HepG2 (cell line): ENCODE measurements around the gene IPO8. TPM values are rescaled to one million over a fixed set of nuclear protein-coding genes. Genes with fewer than 3 reads are reported as not detected.

ENCODE experiments used
- CCAR2 ChIP-seq: fragments of 200-400 bp; formaldehyde crosslinking; optimal IDR thresholded peaks from 2 replicates; pipeline ENCODE3; 2018; ENCODE audit warnings: low read depth, mild to moderate bottlenecking, low read length, moderate library complexity
- EHMT2 ChIP-seq: fragments of 200-600 bp; sonication (generic); IDR thresholded peaks from 2 replicates; pipeline ENCODE4 v1.7.0; 2017; ENCODE audit warnings: antibody characterized with exemption, low read depth, low read length, borderline replicate concordance
- FOXA3 ChIP-seq: IDR thresholded peaks from 2 replicates; pipeline ENCODE4 v1.6.1; 2016; ENCODE audit warnings: missing genetic modification reagents, missing compliant biosample characterization
- HMG20A ChIP-seq: IDR thresholded peaks from 2 replicates; pipeline ENCODE4 v1.6.1; 2016; ENCODE audit warnings: borderline replicate concordance
- KDM1A ChIP-seq: IDR thresholded peaks from 2 replicates; pipeline ENCODE4 v1.6.1; 2016; ENCODE audit warnings: missing compliant biosample characterization
- KDM5B ChIP-seq: sonication (generic); formaldehyde crosslinking; IDR thresholded peaks from 2 replicates; pipeline ENCODE4 v1.4.0; 2020; ENCODE audit warnings: missing genetic modification reagents, mild to moderate bottlenecking, borderline replicate concordance
- MAF1 ChIP-seq: sonication (generic); formaldehyde crosslinking; IDR thresholded peaks from 2 replicates; pipeline ENCODE4 v1.5.0; 2020; ENCODE audit warnings: missing genetic modification reagents, borderline replicate concordance
- MEIS2 ChIP-seq: sonication (generic); formaldehyde crosslinking; IDR thresholded peaks from 2 replicates; pipeline ENCODE4 v1.9.0; 2021; ENCODE audit warnings: mild to moderate bottlenecking, missing genetic modification reagents
- RBAK ChIP-seq: sonication (generic); formaldehyde crosslinking; IDR thresholded peaks from 2 replicates; pipeline ENCODE4 v1.5.1; 2020; ENCODE audit warnings: mild to moderate bottlenecking, missing genetic modification reagents
- SP5 ChIP-seq: IDR thresholded peaks from 2 replicates; pipeline ENCODE4 v1.6.1; 2016; ENCODE audit warnings: low read depth, borderline replicate concordance
- TEAD3 ChIP-seq: optimal IDR thresholded peaks from 2 replicates; pipeline ENCODE3; 2016; ENCODE audit warnings: borderline replicate concordance
- ZBTB21 ChIP-seq: sonication (generic); formaldehyde crosslinking; IDR thresholded peaks from 2 replicates; pipeline ENCODE4 v1.4.0; 2020; ENCODE audit warnings: missing genetic modification reagents
- ZMYM2 ChIP-seq: sonication (generic); formaldehyde crosslinking; IDR thresholded peaks from 2 replicates; pipeline ENCODE4 v1.8.0; 2022; ENCODE audit warnings: mild to moderate bottlenecking, missing genetic modification reagents
- ZNF160 ChIP-seq: sonication (generic); formaldehyde crosslinking; IDR thresholded peaks from 2 replicates; pipeline ENCODE4 v1.8.0; 2022; ENCODE audit warnings: mild to moderate bottlenecking, inconsistent platforms, missing genetic modification reagents
- ZNF230 ChIP-seq: sonication (generic); formaldehyde crosslinking; IDR thresholded peaks from 2 replicates; pipeline ENCODE4 v1.4.0; 2020; ENCODE audit warnings: mild to moderate bottlenecking, missing genetic modification reagents
- polyA plus RNA-seq, 8 experiments: library from polyadenylated mRNA; depleted of rRNA in 3 of 8; stranded (reverse) in 7 of 8; unstranded in 1 of 8; fragments of >200 nt; fragmentation: Illumina TruSeq in 4 of 8; extraction: Trizol in 4 of 8; gene quantifications; 2 replicates each; pipeline versions ENCODE4 v1.2.1 to v1.2.3, GENCODE V29; 2011 to 2016; ENCODE audit warnings: low read depth in 4 of 8, missing spikeins in 1 of 8, mixed read lengths in 1 of 8; ENCODE audit not compliant: insufficient read depth in 1 of 8
- total RNA-seq, 5 experiments: library from RNA; depleted of rRNA; stranded (reverse); fragments of >200 nt; fragmentation: Illumina TruSeq; extraction: Trizol; gene quantifications; 2 replicates each; pipeline ENCODE4 v1.2.3, GENCODE V29; 2016; ENCODE audit warnings: low read depth in 1 of 5
- TF ChIP-seq, protein P1 (sequence below): IDR thresholded peaks from 2 replicates; pipeline ENCODE4 v1.6.1; 2012; ENCODE audit warnings: low read length, improper control_type of control experiment
- TF ChIP-seq, protein P2 (sequence below), 2 experiments: fragments of 450-650 bp in 1 of 2; sonication (generic) in 1 of 2; formaldehyde crosslinking in 1 of 2; IDR thresholded peaks; 2 replicates each; pipeline versions ENCODE4 v1.6.1 to v1.8.0; 2016 to 2022; ENCODE audit warnings: antibody characterized with exemption in 1 of 2, mild to moderate bottlenecking in 1 of 2, missing genetic modification reagents in 1 of 2
- TF ChIP-seq, protein P3 (sequence below): IDR thresholded peaks from 2 replicates; pipeline ENCODE4 v1.6.1; 2012; ENCODE audit warnings: inconsistent platforms

The IPO8 gene
- total and polyA plus RNA-seq, 2 of the 13 experiments (the other 11 are each of a cell fraction or from before 2014, with no cell fraction given): 6.3 to 21.8 TPM

DNA sequence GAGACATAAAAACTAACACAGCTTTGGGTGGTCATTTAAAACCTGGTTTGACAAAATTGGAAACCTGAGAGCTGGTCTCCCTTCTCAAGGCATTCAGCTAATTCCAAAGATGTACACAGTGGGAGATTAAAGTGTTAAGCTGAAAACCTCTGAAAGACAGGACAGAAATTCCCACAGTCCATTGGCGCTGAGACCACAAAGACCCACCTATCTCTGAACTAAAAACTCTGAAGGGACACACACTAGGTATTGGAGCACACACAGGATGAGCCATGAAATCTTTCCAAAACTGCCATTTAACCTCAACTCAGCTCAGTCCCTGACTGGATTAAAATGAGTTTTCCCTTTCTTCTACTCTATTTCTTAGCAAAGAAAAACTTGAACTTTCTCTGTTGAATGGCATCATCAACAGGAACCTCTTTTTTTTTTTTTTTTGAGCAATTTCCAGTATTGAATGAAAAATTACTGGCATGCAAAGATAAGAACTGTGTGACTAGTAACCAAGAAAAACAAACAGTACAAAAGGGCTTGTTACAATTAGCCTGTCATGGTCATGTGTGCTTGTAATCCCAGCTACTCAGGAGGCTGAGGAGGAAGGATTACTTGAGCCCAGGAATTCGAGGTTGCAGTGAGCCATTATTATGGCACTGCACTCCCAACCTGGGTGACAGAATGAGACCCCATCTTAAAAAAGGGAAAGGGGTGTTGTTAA, 82.4 kb downstream of the IPO8 start (continued):
- no peak for TF ChIP-seq ZBTB21 (CRISPR knock-in tag)
- peak; percentile 37 for TF ChIP-seq TEAD3
- 0 out of 2 replicates have a peak, but pooled peaks have one; percentile 26 for TF ChIP-seq EHMT2
- no peak for TF ChIP-seq ZNF160 (CRISPR knock-in tag)
- no peak for TF ChIP-seq KDM5B (CRISPR knock-in tag)
- no peak for TF ChIP-seq MEIS2
- TF ChIP-seq, protein P1, sequence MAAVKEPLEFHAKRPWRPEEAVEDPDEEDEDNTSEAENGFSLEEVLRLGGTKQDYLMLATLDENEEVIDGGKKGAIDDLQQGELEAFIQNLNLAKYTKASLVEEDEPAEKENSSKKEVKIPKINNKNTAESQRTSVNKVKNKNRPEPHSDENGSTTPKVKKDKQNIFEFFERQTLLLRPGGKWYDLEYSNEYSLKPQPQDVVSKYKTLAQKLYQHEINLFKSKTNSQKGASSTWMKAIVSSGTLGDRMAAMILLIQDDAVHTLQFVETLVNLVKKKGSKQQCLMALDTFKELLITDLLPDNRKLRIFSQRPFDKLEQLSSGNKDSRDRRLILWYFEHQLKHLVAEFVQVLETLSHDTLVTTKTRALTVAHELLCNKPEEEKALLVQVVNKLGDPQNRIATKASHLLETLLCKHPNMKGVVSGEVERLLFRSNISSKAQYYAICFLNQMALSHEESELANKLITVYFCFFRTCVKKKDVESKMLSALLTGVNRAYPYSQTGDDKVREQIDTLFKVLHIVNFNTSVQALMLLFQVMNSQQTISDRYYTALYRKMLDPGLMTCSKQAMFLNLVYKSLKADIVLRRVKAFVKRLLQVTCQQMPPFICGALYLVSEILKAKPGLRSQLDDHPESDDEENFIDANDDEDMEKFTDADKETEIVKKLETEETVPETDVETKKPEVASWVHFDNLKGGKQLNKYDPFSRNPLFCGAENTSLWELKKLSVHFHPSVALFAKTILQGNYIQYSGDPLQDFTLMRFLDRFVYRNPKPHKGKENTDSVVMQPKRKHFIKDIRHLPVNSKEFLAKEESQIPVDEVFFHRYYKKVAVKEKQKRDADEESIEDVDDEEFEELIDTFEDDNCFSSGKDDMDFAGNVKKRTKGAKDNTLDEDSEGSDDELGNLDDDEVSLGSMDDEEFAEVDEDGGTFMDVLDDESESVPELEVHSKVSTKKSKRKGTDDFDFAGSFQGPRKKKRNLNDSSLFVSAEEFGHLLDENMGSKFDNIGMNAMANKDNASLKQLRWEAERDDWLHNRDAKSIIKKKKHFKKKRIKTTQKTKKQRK: no peak
- no peak for TF ChIP-seq KDM1A (CRISPR knock-in tag)
- no peak for TF ChIP-seq ZNF230 (CRISPR knock-in tag)
- TF ChIP-seq, protein P2, sequence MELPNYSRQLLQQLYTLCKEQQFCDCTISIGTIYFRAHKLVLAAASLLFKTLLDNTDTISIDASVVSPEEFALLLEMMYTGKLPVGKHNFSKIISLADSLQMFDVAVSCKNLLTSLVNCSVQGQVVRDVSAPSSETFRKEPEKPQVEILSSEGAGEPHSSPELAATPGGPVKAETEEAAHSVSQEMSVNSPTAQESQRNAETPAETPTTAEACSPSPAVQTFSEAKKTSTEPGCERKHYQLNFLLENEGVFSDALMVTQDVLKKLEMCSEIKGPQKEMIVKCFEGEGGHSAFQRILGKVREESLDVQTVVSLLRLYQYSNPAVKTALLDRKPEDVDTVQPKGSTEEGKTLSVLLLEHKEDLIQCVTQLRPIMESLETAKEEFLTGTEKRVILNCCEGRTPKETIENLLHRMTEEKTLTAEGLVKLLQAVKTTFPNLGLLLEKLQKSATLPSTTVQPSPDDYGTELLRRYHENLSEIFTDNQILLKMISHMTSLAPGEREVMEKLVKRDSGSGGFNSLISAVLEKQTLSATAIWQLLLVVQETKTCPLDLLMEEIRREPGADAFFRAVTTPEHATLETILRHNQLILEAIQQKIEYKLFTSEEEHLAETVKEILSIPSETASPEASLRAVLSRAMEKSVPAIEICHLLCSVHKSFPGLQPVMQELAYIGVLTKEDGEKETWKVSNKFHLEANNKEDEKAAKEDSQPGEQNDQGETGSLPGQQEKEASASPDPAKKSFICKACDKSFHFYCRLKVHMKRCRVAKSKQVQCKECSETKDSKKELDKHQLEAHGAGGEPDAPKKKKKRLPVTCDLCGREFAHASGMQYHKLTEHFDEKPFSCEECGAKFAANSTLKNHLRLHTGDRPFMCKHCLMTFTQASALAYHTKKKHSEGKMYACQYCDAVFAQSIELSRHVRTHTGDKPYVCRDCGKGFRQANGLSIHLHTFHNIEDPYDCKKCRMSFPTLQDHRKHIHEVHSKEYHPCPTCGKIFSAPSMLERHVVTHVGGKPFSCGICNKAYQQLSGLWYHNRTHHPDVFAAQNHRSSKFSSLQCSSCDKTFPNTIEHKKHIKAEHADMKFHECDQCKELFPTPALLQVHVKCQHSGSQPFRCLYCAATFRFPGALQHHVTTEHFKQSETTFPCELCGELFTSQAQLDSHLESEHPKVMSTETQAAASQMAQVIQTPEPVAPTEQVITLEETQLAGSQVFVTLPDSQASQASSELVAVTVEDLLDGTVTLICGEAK (IDR thresholded peaks at IDR 0.05): no peak
- TF ChIP-seq, protein P2 (CRISPR knock-in tag; IDR thresholded peaks at IDR 0.05): no peak
- peak; percentile 72 for TF ChIP-seq FOXA3 (CRISPR knock-in tag)
- TF ChIP-seq, protein P3, sequence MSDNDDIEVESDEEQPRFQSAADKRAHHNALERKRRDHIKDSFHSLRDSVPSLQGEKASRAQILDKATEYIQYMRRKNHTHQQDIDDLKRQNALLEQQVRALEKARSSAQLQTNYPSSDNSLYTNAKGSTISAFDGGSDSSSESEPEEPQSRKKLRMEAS: no peak
- TF ChIP-seq ZMYM2 (CRISPR knock-in tag): peak; percentile 83
- no peak; the same call in 1 of the 2 replicates for TF ChIP-seq HMG20A (CRISPR knock-in tag)
- no peak for TF ChIP-seq RBAK (CRISPR knock-in tag)
- no peak for TF ChIP-seq MAF1 (CRISPR knock-in tag)
- no peak for TF ChIP-seq SP5 (CRISPR knock-in tag)
- no peak for TF ChIP-seq CCAR2
